ENCODE results near the gene POLDIP2.

- TF ChIP-seq CTCF (IDR thresholded peaks at IDR 0.05; ENCODE audit: insufficient read depth, low read depth, low read length) (no peak), EZH2 (IDR thresholded peaks at IDR 0.05; ENCODE audit: insufficient read depth, low read length) (no peak)
Observed at GRCh38 chr17:28319598-28319935, 37.8 kb downstream of the POLDIP2 start.
